Activated CD8-positive, alpha-beta memory T cell treated with anti-CD3 and anti-CD28 coated beads, Interleukin-2, amount 50 U/mL, for 4 hours (primary cell): ENCODE measurements around the gene SLC9C1.

Experiments
- DNase-seq: peaks from one replicate; pipeline ENCODE4 v3.0.0-alpha.2; 2020

SLC9C1 gene

DNA sequence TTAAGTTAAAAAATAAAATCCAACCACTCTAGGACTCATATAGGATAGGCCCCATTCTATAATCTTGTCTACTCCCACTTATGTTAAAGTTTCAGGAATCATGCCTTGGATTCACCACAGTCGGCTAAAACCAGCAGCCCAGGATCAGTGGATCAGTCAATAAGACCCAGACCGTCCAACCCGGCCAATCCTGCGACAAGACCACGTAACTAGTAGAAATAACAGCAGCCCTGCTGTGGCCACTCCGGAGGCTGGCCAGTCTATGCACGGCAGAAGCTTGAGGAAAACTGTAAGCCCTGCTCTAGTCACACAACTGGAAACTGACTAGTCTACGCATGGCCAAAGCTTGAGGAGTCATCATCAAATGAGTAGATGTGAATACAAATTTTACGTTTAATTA, 12.8 kb upstream of the SLC9C1 start:
- DNase-seq, result no peak

DNA sequence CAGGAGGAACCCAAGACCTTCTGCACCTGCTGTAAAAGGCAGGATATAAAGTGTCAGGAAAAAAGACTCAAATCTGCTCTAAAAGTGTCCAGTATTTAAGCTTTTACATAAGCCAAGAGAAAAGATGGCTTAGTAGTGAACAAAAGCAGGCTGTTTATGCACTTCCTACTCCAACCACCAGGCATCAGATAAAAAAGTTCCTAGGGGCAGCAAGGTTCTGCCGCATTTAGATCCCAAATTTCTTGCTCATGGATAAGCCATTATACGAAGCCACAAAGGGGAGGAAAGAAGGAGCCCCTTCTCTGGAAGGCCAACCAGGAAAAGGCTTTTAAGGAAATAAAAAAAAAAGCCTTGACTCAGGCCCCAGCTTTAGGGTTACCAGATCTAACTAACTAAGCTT, 10.6 kb upstream of the SLC9C1 start:
- no peak for DNase-seq

GRCh38 chr3:112303764-112304325, 9.8 kb upstream of the SLC9C1 start:
- DNase-seq, result no peak

DNA sequence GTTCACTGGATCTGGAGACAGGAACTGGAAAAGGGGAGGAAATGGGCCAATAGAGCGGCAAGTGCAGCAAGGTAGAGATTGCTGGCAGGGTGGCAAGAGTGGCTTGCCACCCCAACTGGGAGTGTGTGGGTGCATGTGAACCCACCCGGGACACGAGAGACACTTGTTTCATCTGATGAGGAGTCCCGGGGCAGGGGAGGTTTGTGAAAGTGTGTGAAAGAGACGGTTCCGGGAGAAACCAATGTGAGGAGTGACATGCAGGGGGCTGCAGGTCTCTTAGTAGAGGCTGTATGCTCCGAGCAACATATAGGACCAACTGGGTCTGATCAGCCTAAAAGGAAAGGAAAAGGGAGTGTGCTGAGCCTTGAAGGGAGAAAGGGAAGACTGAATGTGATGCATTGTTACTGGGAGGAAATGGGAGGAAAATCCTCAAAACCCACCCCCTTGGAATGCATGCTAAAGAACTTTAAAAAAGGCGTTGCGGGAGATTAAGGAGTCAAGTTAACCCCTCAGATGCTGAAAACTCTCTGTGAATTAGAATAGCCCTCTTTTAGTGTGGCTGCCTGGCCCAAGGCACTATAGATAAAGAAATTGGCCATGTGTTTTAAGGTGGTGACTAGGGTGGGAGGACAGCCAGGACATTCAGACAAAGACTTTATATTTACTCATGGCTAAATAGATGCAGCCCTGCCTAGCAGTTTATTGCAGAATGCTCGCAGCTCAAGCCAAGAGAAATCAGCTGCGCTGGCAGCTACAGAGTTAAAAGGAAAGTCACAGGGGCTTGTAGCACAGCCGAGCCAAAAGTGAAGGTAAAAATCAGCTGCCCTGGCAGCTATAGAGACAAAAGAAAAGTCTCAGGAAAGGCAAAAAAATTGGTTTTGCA, 9.1 kb upstream of the SLC9C1 start:
- DNase-seq, result no peak

DNA sequence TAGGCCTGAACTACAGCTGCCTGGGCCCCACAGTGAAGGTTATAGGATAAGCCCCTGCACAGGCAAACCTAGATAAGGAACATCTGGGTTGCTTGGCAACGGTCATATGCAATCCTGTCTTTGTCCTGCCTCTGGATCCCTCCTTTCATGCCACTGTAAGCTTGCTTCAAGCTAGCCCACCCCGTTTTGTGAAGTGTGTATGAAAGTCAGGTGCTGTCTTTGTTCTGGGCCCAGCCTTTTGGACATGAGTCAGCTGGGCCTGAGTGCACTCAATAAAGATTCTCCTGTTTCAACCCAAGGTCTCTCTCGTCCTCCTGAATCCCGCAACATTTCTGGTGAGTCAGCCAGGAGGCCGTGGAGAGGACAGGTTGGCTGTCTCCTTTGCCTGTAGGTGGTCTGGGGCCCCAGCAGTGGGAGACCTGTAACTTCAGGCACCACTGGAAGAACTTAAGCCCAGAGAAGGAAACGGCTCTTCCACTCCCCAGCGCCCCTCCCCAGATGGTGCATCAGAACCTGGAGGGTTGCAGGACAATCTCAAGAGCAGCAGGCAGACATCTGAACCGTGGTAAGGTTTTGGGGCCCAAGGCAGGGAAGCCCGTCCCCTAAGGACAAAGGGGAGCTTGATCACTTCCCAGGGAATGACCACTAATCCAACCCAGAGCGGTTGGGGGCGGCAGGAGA, 8.3 kb upstream of the SLC9C1 start:
- DNase-seq, result no peak

DNA sequence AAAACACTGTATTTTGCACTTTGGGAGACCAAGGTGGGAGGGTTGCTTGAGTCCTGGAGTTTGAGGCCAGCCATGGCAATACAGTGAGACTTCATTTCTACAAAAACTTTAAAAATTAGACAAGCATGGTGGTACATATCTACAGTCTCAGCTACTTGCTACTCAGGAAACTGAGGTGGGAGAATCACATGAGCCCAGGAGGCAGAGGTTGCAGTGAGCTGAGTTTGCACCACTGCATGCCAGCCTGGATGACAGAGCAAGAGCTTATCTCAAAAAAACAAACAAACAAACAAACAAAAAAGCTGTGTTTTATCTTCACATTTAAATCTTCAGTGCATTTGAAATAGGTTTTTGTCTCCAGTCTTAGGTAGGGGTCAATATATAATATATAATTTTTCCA, 4.8 kb upstream of the SLC9C1 start:
- no peak for DNase-seq

GRCh38 chr3:112297714-112298113, 3.7 kb upstream of the SLC9C1 start:
- no peak for DNase-seq

DNA sequence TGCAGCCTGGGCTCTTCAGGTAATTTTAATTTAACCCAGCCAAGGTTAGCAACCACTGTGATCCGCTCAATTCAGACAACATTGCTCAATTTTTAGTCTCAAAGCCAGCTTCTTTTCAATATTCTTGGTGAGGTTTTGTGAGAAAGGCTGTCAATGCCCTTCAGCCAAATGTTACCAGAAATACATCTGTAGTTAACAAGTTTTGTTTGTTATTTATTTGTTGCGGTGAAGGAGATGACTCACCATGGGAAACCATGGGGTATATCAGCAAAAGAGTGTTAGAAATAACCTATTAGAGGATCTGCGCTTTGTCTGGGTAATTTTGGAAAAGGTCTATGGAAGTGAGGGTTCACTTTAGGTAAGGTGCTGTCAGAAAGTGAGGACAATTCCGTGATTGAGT, 5.0 kb downstream of the SLC9C1 start:
- DNase-seq, result no peak

DNA sequence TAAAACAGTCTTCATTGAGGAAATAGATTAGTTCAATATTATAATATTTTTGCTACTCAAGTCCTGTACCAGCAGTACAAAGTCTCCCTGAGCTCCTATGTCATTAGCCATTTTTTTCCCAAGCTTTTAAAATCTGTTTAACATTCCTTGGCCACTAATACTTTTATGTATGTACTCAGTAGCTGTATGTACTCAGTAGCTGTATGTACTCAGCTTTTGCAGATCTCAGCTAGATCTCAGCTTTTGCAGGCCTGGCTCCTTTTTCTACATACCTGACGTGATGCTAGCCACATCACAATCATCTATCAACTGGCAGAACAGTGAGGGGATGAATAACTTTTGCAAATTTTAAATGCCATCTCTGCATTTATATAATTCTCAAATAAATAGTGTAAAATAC, 13.8 kb downstream of the SLC9C1 start:
- DNase-seq, result no peak

- DNase-seq, result no peak
Measured at GRCh38 chr3:112273536-112273935, 20.5 kb downstream of the SLC9C1 start.

DNA sequence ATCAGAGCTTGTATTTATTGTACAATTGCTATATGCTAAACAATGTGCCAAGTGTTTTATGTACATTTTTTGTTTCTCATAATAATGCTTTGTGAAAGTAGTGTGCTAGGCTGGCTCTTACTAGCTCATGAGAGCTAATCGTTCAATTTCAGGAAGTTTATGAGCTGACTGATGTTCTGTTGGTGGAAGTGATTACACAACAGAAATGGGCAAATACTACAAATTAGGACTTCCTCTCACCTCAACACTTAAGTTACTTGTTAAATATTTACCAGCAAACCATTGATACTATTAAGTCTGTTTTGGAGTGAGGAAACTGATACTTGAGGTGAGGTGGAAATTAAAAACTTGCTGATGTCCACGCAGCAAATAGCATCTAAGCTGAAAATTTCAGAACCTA, 32.3 kb downstream of the SLC9C1 start:
- no peak for DNase-seq

DNA sequence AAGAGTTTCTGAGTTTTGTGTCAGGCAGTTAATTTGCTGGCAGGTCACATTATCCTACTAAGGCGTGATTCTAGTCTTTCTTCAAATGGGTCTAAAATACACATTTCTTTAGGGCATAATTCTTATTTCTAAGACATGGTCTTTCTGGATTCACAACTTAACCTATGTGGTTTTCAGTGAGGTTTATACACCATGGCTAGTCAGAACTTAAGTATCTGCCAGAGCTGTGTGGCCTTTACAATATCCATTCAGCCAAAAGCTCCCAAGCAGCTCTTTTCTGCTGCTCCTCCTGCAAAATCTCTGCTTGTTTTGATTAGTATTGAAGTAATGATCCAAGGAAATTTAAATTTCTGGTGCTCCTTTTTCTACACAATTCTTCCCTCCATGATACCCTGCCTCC, 33.5 kb downstream of the SLC9C1 start:
- no peak for DNase-seq

- no peak for DNase-seq
Measured at GRCh38 chr3:112253301-112253971, 40.6 kb downstream of the SLC9C1 start.

DNA sequence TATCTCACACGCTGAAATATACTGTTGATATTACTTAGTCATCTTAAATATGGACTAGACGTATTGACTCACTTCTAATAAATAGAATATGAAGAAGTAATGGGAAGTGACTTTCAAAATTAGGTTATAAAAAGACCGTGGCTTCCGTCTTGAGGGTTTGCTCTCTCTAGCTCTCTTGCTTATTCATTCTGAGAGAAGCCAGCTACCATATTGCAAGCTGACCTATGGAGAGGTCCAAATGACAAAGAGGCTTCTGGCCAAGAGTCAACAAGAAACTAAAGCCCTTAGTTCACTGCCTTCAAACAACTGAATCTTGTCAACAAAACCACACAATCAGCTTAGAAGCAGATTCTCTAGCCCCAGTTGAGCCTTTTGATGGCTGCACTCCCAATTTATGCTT, 46.1 kb downstream of the SLC9C1 start:
- no peak for DNase-seq

DNA sequence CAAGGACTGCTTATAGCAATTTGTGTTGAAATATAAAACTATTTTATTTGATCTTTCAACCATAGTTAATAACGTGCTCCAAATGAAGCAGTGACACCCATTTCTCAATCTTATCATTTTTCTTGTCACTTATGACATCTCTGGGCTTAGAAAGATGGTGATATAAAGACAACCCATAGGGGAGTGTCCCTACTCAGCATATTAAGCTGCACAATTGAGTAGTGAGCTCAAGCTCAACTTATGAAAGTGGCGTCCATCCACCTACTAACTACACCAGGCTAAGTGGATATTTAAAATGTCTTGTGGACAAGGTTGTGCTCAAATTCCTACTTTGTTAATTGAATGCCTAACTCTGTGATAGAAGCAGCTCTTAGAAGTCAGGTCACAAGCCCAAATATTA, 46.7 kb downstream of the SLC9C1 start:
- DNase-seq, result no peak

- no peak for DNase-seq
Measured at GRCh38 chr3:112233083-112233482, 60.9 kb downstream of the SLC9C1 start.

DNA sequence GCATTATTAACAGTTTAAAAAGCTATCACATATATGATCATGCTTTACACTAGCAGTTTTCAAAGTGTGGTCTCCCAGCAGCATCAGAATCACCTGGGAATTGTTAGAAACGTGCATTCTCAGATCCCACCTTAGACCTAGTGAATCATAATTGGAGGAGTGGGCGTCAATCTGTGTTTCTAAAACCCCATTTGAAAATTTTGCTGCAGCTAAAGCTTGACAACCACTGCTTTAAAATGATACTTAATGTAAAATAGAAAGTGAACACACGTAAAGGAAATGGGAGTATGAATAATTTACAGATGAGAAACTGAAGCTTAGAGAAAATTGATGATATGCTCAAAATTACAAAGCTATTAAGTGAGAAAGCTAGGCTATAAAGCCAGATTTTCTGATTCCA, 62.3 kb downstream of the SLC9C1 start:
- DNase-seq, result no peak

- DNase-seq, result no peak
Measured at GRCh38 chr3:112230033-112230432, 64.0 kb downstream of the SLC9C1 start.

- DNase-seq, result no peak
Measured at GRCh38 chr3:112228786-112229185, 65.2 kb downstream of the SLC9C1 start.

DNA sequence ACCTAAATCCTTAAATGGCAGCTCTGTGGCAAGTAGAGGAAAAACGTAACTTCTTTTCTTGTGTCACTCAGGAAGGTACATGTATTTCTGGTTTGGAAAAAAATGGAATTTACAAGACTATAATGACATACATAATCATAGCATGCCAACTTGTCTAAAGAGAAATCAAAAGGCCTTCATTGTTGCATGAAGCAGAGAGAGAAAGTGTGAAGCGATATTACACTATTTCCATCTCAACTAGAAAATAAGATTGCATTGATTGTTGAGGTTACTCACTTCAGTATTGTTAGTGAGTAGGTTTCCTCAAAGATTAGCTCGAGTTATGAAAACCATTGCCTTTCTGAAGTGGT, 93.7 kb downstream of the SLC9C1 start:
- no peak for DNase-seq

DNA sequence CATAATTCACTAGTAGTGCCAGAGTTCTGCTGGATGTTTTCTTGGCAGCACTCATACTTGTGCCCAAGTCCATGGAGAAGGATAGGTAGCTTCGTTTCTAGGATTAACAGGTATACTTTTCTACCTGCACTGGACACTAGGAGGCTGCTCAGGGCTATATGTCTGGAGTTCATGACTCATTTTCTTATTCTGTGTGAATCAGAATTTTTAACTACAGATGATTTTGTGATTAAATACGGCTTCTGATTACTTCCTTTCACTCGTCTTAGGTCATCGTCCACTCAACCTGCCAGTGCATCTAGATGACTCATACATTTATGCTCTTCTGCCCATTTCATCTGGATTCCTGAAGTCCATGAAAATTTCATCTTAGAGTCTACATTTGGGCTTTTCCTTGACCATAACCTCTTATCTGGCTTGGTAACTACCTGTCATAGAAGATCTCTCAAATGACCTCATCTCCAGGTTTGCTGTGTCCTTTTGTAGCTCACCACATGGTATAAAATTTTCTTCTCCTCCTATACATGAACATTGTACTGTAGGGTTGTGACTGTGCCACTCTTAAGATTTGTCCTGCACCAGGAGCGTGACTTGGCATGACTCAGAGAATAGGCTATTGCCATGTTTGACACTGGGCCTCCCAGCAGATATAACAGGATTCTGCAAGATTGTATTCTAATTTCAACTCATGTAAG, 94.2 kb downstream of the SLC9C1 start:
- no peak for DNase-seq

- no peak for DNase-seq
Measured at GRCh38 chr3:112197131-112197530, 96.9 kb downstream of the SLC9C1 start.

DNA sequence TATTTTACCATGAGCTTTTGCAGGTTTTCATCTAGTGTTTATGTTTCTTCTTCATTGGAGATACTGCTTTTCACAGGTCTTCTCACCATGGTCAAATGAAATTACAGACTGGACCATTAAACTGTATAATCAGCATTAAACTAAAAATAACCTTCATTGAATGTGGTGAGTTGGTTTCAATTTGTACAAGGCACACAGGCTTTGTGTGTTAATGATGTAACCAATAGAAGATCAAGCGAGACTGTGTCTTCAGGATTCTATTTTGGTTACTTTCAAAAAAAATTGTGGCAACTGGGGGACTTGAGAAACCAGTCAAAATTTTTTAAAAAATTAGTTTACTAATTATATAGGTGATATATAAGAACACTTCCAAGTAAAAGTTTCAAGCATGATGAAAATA, 106.7 kb downstream of the SLC9C1 start:
- no peak for DNase-seq
